Heart right ventricle (tissue), 16 donors: Measurements from ENCODE around the gene WDR35. TPM values are rescaled to one million over a fixed set of nuclear protein-coding genes. Genes with fewer than 3 reads are reported as not detected.

Source experiments
- ATAC-seq, 8 donors: fragments of 200-7000 bp; cut with Tn5 transposase; one replicate each; pipeline ENCODE4 v1.9.1; 2020; ENCODE audit warnings: mild to moderate bottlenecking in 8 of 8, moderate library complexity in 8 of 8, moderate number of reproducible peaks in 1 of 8
- DNase-seq, 2 donors: peaks; one replicate each; pipeline ENCODE4 v3.0.0-alpha.2; 2020
- H3K27ac ChIP-seq, 10 donors: fragments of 200-600 bp; sonication (generic) in 2 of 10; one replicate each; pipeline versions ENCODE4 v1.5.0 to v1.8.0; 2020 to 2022; ENCODE audit warnings: mild to moderate bottlenecking in 3 of 10
- H3K27me3 ChIP-seq, 7 donors: fragments of 200-600 bp; one replicate each; pipeline ENCODE4 v1.8.0; 2021 to 2022; ENCODE audit warnings: mild to moderate bottlenecking in 2 of 7
- H3K36me3 ChIP-seq, 9 donors: fragments of 200-600 bp; sonication (generic) in 1 of 9; one replicate each; pipeline versions ENCODE4 v1.5.0 to v1.8.0; 2020 to 2022; ENCODE audit warnings: mild to moderate bottlenecking in 2 of 9
- H3K4me1 ChIP-seq, 9 donors: fragments of 200-600 bp; sonication (generic) in 1 of 9; one replicate each; pipeline versions ENCODE4 v1.5.0 to v1.8.0; 2020 to 2022; ENCODE audit warnings: mild to moderate bottlenecking in 4 of 9
- H3K4me3 ChIP-seq, 10 donors: fragments of 200-600 bp; sonication (generic) in 2 of 10; one replicate each; pipeline versions ENCODE4 v1.5.0 to v1.8.0; 2020 to 2022; ENCODE audit warnings: mild to moderate bottlenecking in 7 of 10, moderate library complexity in 2 of 10
- H3K9me3 ChIP-seq, 11 donors: fragments of 200-600 bp in 10 of 11; sonication (generic) in 2 of 11; one replicate each; pipeline versions ENCODE4 v1.5.0 to v1.8.0; 2013 to 2022; ENCODE audit warnings: mild to moderate bottlenecking in 2 of 11, control low read depth in 1 of 11, moderate library complexity in 1 of 11
- CTCF ChIP-seq, 9 donors: fragments of 200-600 bp; sonication (generic) in 2 of 9; IDR thresholded peaks; one replicate each; pipeline versions ENCODE4 v1.5.0 to v1.8.0; 2021 to 2022; ENCODE audit warnings: antibody characterized with exemption in 9 of 9, mild to moderate bottlenecking in 5 of 9, moderate library complexity in 1 of 9
- WGBS, 2 donors: extraction: QIAGEN DNeasy Blood & Tissue Kit; methylation state at CpG; one replicate each; pipeline ENCODE4 v1.1.7; 2013; ENCODE audit warnings: inconsistent platforms in 1 of 2; 5-methylcytosine and 5-hydroxymethylcytosine counted together
- intact Hi-C, 10 donors: fragments of 100-400 bp; cut with DNase I; formaldehyde crosslinking; loops; one replicate each; pipeline versions ENCODE4 v1.11.1 to v1.14.2; 2022
- long read RNA-seq, 3 donors: library from polyadenylated mRNA; unstranded; transcript quantifications; one replicate each; pipeline ENCODE4 v2.0.0, GENCODE V29; 2020 to 2021
- polyA plus RNA-seq, 2 donors: library from polyadenylated mRNA; stranded (reverse); fragments of 200-250 nt; gene quantifications; one replicate each; pipeline ENCODE4 v1.2.3, GENCODE V29; 2013
- total RNA-seq, 10 donors: library from RNA; stranded (reverse); fragmentation: NEBNext Ultra II Directional in 3 of 10; extraction: Animal tissue kit (Norgen Biotek cat#: 25700) in 3 of 10; gene quantifications; one replicate each; pipeline versions ENCODE4 v1.2.1 to v1.2.4, GENCODE V29; 2021 to 2023
- donor health status: Arrhythmogenic right ventricular cardiomyopathy.
- donor health status: ischemic (EF 13 %, LVEDD 7.1; RV severe dilation, severe dysfunction).
- donor health status: healthy with polysubstance abuse.
- donor health status: DM: no; HTN: yes; CAD: no.
- donor health status: DM: no; HTN: no; CAD: no.
- donor health status: ischemic (EF 25% LVEDD 6.9; RV normal size, moderate dysfunction).
- donor health status: ischemic (EF 25% LVEDD 5.7; RV mildly dilated, moderate dysfunction).
- donor health status: healthy.
- donor health status: DM: yes; HTN: yes; CAD: no.
- donor health status: Ischemic cardiomyopathy.
- donor health status: ischemic (EF 35%, LVEDD 5.7; RV mildly dilated, moderate dysfunction).
- donor health status: nonischemic (EF 11% LVEDD 7.7; RV severe dilation, severe dysfunction).
- donor health status: DM: yes; HTN: yes; CAD: no.
- donor health status: PGD.
- donor health status: ischemic (EF 29% LVEDD 5.4; RV normal size, mild dysfunction).
- donor health status: nonischemic (EF 23%, LVEDD 6.1; RV moderate dilation, normal function).

Gene WDR35
- total RNA-seq (1 to 10 TPM; 4.5 to 8.3 (median 6.0) TPM), polyA plus RNA-seq (1 to 10 TPM; 2.3 to 2.5 TPM)
- long read RNA-seq, donor 1, full-length matches to known transcripts: 2 of 6 reads
- long read RNA-seq, donor 1, partial matches to known transcripts: 4 of 6 reads
- long read RNA-seq, donor 1, other reads (novel, unspliced or antisense): 0 of 6 reads
- long read RNA-seq, donor 2, full-length matches to known transcripts: 1 of 3 reads
- long read RNA-seq, donor 2, partial matches to known transcripts: 1 of 3 reads
- long read RNA-seq, donor 2, other reads (novel, unspliced or antisense): 1 of 3 reads
- long read RNA-seq, donor 3, full-length matches to known transcripts: 6 of 18 reads
- long read RNA-seq, donor 3, partial matches to known transcripts: 8 of 18 reads
- long read RNA-seq, donor 3, other reads (novel, unspliced or antisense): 4 of 18 reads

GRCh38 chr2:19989667-19990415 lies at the start of gene WDR35:
Gene WDR35, minus strand, starts transcription at chr2:19990105. Its CDS starts 90 bp downstream, at chr2:19990015.
- ATAC-seq (peak; percentile 96 to 100 (median 99)), DNase-seq (peak; percentile 83 to 93)
- Histone ChIP-seq H3K4me1 (peaks cover 0 to 26% (median 17%) of the 10 kb centered on the region in 9 donors), H3K9me3 (no peaks in the 10 kb centered on the region), H3K36me3 (no peaks in the 10 kb centered on the region), H3K27me3 (peaks cover 0 to 29% (median 0%) of the 10 kb centered on the region in 7 donors), H3K27ac (peak within 1 kb of the TSS in 8 of 10 donors; percentile 31 to 82 (median 62)), H3K4me3 (peak within 1 kb of the TSS; percentile 58 to 89 (median 78))
- intact Hi-C loops: loop anchor here in 1 of 10 donors (5.0 kb wide), 1 partner anchor 342 kb away; no protein-coding TSS in a partner anchor
- WGBS, 2 donors: 0 to 1% methylated on average over 69 to 70 of the region's 70 CpGs
- TF ChIP-seq CTCF (IDR thresholded peaks at IDR 0.05): no peak

GRCh38 chr2:20037660-20038059 lies 47.8 kb upstream of the WDR35 start:
- no peak for DNase-seq
- Histone ChIP-seq H3K4me3 (no peak overlapping the region), H3K27ac (peak overlapping the region in 1 of 10 donors; percentile 5), H3K9me3 (no peaks in the 10 kb centered on the region), H3K27me3 (no peaks in the 10 kb centered on the region), H3K36me3 (peaks cover 0 to 91% (median 51%) of the 10 kb centered on the region in 9 donors), H3K4me1 (peaks cover 0 to 69% (median 32%) of the 10 kb centered on the region in 9 donors)
- 70 to 79% methylated on average over 2 of the region's 2 CpGs for WGBS, 2 donors
- no peak for TF ChIP-seq CTCF (IDR thresholded peaks at IDR 0.05)
- no peak for ATAC-seq
- intact Hi-C loops: no loop called here

- Histone ChIP-seq H3K27ac (peak overlapping the region in 6 of 10 donors; percentile 11 to 72 (median 58)), H3K4me3 (no peak overlapping the region), H3K36me3 (peaks cover 0 to 100% (median 59%) of the 10 kb centered on the region in 9 donors), H3K27me3 (no peaks in the 10 kb centered on the region), H3K9me3 (no peaks in the 10 kb centered on the region), H3K4me1 (peaks cover 0 to 54% (median 25%) of the 10 kb centered on the region in 9 donors)
- DNase-seq: no peak
- no peak for TF ChIP-seq CTCF (IDR thresholded peaks at IDR 0.05)
- intact Hi-C loops: no loop called here
- peak in 2 of 8 donors; percentile 48 to 62 for ATAC-seq
- WGBS, 2 donors: 41 to 53% methylated on average over 4 of the region's 4 CpGs
Measured at GRCh38 chr2:20035955-20036666, 46.2 kb upstream of the WDR35 start.

GRCh38 chr2:20034821-20035220 lies 44.9 kb upstream of the WDR35 start:
- Histone ChIP-seq H3K9me3 (peaks cover 0 to 6% (median 4%) of the 10 kb centered on the region in 11 donors), H3K27ac (peak overlapping the region in 9 of 10 donors; percentile 17 to 72 (median 64))
- 49 to 50% methylated on average over 2 of the region's 2 CpGs for WGBS, 2 donors

More at GRCh38 chr2:20034821-20035220, 44.9 kb upstream of the WDR35 start:
- no peak for TF ChIP-seq CTCF (IDR thresholded peaks at IDR 0.05)
- Histone ChIP-seq H3K27me3 (no peaks in the 10 kb centered on the region), H3K4me1 (peaks cover 0 to 52% (median 25%) of the 10 kb centered on the region in 9 donors), H3K36me3 (peaks cover 0 to 100% (median 55%) of the 10 kb centered on the region in 9 donors), H3K4me3 (no peak overlapping the region)
- no peak for DNase-seq
- ATAC-seq: no peak
- intact Hi-C loops: no loop called here
